Activated naive CD4-positive, alpha-beta T cell treated with anti-CD3 and anti-CD28 coated beads, Interleukin-2, amount 50 U/mL, for 24 hours (primary cell): ENCODE measurements around the gene HACL1.

ENCODE experiments used
- H3K27ac Mint-ChIP-seq: one replicate; pipeline ENCODE4 v1.8.0; 2021; ENCODE audit warnings: mild to moderate bottlenecking, mixed read lengths
- H3K27me3 Mint-ChIP-seq: one replicate; pipeline ENCODE4 v1.8.0; 2021; ENCODE audit warnings: mixed read lengths
- H3K36me3 Mint-ChIP-seq: one replicate; pipeline ENCODE4 v1.8.0; 2021; ENCODE audit warnings: mixed read lengths
- H3K4me1 Mint-ChIP-seq: one replicate; pipeline ENCODE4 v1.8.0; 2021; ENCODE audit warnings: mixed read lengths
- H3K4me3 Mint-ChIP-seq: one replicate; pipeline ENCODE4 v1.8.0; 2021; ENCODE audit warnings: mild to moderate bottlenecking, mixed read lengths
- H3K9me3 Mint-ChIP-seq: one replicate; pipeline ENCODE4 v1.8.0; 2021; ENCODE audit warnings: mixed read lengths

The HACL1 gene

GRCh38 chr3:15601399-15602145 lies at the start of gene HACL1, which contains the start of gene BTD:
TSS of gene HACL1 (minus strand) at chr3:15601569. CDS start at chr3:15601463, 106 bp downstream.
TSS of gene BTD (plus strand) at chr3:15601745. CDS start at chr3:15635440, 33,695 bp downstream.
- H3K9me3 Mint-ChIP-seq = no peaks in the 10 kb centered on the region
- peak within 1 kb of the TSS; percentile 100 for H3K4me3 Mint-ChIP-seq
- H3K4me1 Mint-ChIP-seq = peaks cover 66% of the 10 kb centered on the region
- H3K36me3 Mint-ChIP-seq = peaks cover 22% of the 10 kb centered on the region
- peak within 1 kb of the TSS; percentile 99 for H3K27ac Mint-ChIP-seq
- no peaks in the 10 kb centered on the region for H3K27me3 Mint-ChIP-seq

GRCh38 chr3:15649858-15650257 lies 48.5 kb upstream of the HACL1 start:
- H3K36me3 Mint-ChIP-seq = peaks cover 5% of the 10 kb centered on the region
- H3K27me3 Mint-ChIP-seq = peaks cover 8% of the 10 kb centered on the region
- H3K4me1 Mint-ChIP-seq = peaks cover 58% of the 10 kb centered on the region
- H3K4me3 Mint-ChIP-seq = peak overlapping the region; percentile 20
- H3K9me3 Mint-ChIP-seq = no peaks in the 10 kb centered on the region
- no peak overlapping the region for H3K27ac Mint-ChIP-seq

DNA sequence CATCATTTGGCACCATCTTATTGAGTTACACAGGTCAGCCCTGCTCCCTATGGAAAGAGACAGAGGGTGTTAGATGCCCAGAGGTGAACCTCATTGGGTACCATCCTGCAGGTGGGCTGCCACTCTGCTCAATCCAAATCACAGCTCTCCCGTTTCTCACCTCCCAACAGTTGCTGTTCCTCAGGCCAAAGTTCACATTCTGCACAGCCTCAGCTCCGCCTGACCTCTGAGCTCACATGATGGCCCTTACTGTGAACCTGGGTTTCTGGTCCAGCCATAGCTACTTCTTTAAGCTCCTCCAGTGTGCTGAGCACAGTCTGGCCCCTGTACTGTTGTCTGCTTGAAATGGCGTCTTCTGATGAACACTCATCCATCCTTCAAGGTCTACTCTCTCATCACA lies 48.0 kb upstream of the HACL1 start:
- H3K36me3 Mint-ChIP-seq = peaks cover 4% of the 10 kb centered on the region
- H3K9me3 Mint-ChIP-seq = no peaks in the 10 kb centered on the region
- H3K27me3 Mint-ChIP-seq = peaks cover 8% of the 10 kb centered on the region
- peaks cover 58% of the 10 kb centered on the region for H3K4me1 Mint-ChIP-seq
- H3K4me3 Mint-ChIP-seq = peak overlapping the region; percentile 20
- H3K27ac Mint-ChIP-seq = peak overlapping the region; percentile 53

- Mint-ChIP-seq H3K4me3 (peak overlapping the region; percentile 65), H3K36me3 (peaks cover 5% of the 10 kb centered on the region), H3K4me1 (peaks cover 58% of the 10 kb centered on the region), H3K27ac (peak overlapping the region; percentile 84), H3K9me3 (no peaks in the 10 kb centered on the region), H3K27me3 (peaks cover 8% of the 10 kb centered on the region)
Observed at GRCh38 chr3:15647611-15648167, 46.3 kb upstream of the HACL1 start.

GRCh38 chr3:15646851-15647511 lies 45.6 kb upstream of the HACL1 start:
- H3K9me3 Mint-ChIP-seq = no peaks in the 10 kb centered on the region
- peaks cover 59% of the 10 kb centered on the region for H3K4me1 Mint-ChIP-seq
- peak overlapping the region; percentile 84 for H3K27ac Mint-ChIP-seq
- H3K4me3 Mint-ChIP-seq = peak overlapping the region; percentile 65
- peaks cover 8% of the 10 kb centered on the region for H3K27me3 Mint-ChIP-seq
- peaks cover 8% of the 10 kb centered on the region for H3K36me3 Mint-ChIP-seq

DNA sequence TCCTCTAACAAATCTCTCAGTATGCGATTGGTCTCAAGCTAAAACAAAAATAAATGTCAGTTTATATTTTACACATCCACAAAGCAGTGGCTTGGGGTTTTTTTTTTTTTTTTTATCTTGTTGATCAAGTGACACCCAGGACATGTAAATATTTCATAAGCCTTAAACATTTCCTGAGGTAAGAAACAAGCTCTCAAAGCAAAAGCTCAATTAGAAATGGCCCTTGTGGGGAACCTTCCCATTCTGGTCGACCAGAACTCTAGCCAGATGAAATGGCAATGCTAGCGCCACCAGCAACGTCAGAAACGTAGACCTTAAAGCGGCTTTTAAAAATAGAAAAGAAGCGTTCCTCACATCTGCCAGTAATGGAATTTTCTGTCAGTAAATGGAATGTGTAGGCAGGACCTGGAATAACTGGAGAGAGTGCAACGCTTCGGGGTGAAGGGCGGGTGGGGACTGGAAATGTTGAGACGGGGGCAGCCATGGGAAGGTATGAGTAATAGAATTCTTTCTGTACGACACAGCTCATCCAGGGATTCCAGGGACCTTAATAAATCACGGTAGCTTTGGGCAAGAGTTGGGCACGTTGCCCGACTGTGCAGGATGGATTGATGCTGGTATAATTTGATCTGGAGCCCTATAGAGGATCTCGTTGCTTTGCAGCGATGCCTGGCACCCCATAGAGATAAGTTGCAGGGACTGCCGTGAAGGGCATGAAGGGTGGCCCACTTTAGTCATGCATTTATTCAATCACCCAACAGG lies 44.6 kb upstream of the HACL1 start:
- Mint-ChIP-seq H3K4me1 (peaks cover 59% of the 10 kb centered on the region), H3K27ac (no peak overlapping the region), H3K4me3 (no peak overlapping the region), H3K9me3 (no peaks in the 10 kb centered on the region), H3K27me3 (peaks cover 3% of the 10 kb centered on the region), H3K36me3 (peaks cover 14% of the 10 kb centered on the region)

- Mint-ChIP-seq H3K4me3 (no peak overlapping the region), H3K27me3 (peaks cover under 1% of the 10 kb centered on the region), H3K4me1 (peaks cover 55% of the 10 kb centered on the region), H3K36me3 (peaks cover 14% of the 10 kb centered on the region), H3K27ac (no peak overlapping the region), H3K9me3 (no peaks in the 10 kb centered on the region)
Observed at GRCh38 chr3:15645246-15645645, 43.9 kb upstream of the HACL1 start.

DNA sequence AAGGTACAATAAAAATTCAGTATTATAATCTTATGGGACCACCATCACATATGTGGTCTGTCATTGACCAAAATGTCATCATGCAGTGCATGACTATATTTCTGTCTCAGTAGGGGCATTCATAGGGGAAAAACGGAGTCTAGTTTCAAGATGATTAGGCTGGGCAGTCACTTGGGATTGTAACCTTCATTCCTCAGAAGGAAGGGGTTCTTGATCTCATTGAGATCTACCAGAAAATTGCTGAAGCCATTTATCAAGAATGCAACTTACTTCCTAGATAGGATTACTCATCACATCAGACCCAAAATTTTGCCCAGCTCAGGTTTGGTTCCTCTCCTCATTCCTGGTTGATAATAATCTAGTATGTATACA lies 37.5 kb upstream of the HACL1 start:
- peaks cover 32% of the 10 kb centered on the region for H3K4me1 Mint-ChIP-seq
- no peak overlapping the region for H3K4me3 Mint-ChIP-seq
- H3K27ac Mint-ChIP-seq = no peak overlapping the region
- peaks cover 14% of the 10 kb centered on the region for H3K36me3 Mint-ChIP-seq
- no peaks in the 10 kb centered on the region for H3K27me3 Mint-ChIP-seq
- H3K9me3 Mint-ChIP-seq = no peaks in the 10 kb centered on the region

GRCh38 chr3:15638193-15638890 lies 37.0 kb upstream of the HACL1 start:
- Mint-ChIP-seq H3K4me1 (peaks cover 32% of the 10 kb centered on the region), H3K27me3 (no peaks in the 10 kb centered on the region), H3K9me3 (no peaks in the 10 kb centered on the region), H3K27ac (no peak overlapping the region), H3K36me3 (peaks cover 14% of the 10 kb centered on the region), H3K4me3 (no peak overlapping the region)

- H3K4me3 Mint-ChIP-seq = no peak overlapping the region
- H3K9me3 Mint-ChIP-seq = no peaks in the 10 kb centered on the region
- no peak overlapping the region for H3K27ac Mint-ChIP-seq
- no peaks in the 10 kb centered on the region for H3K27me3 Mint-ChIP-seq
- H3K36me3 Mint-ChIP-seq = peaks cover 10% of the 10 kb centered on the region
- peaks cover 35% of the 10 kb centered on the region for H3K4me1 Mint-ChIP-seq
Observed at GRCh38 chr3:15637131-15637951, 36.0 kb upstream of the HACL1 start.

DNA sequence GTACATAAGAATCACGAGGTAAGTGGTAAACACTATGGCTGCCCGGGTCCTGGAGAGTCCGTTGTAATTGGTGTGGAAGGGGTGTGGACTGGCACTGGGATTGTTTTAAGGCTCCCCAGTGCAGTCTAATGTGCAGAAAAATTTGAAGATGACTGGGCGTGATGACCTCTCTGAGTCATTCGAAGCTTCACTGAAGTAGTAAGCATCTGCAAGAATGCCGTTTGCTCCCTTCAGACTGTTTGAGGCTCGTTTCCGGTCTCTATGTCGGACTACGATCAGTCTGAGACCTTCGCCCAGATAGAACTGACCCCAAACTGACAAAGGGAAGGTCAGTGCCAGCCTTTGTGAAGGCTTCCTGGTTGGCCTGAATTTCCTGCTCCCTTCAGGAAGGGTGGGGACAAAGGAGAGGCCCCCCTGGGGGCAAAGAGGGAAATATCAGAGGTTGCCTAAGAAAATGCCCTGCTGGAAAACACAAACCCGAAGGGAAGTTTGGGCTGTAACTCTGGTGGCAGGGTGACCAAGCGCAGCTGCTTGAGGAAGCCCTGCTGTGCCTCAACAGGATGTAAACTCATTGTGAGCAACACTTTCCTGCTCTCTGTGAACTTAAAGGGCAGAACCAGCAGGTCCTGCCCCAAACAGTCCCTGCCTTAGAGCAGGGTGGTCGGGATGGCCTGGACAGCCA lies 34.8 kb upstream of the HACL1 start:
- H3K9me3 Mint-ChIP-seq = no peaks in the 10 kb centered on the region
- H3K4me1 Mint-ChIP-seq = peaks cover 33% of the 10 kb centered on the region
- H3K4me3 Mint-ChIP-seq = peak overlapping the region; percentile 5
- peaks cover 1% of the 10 kb centered on the region for H3K36me3 Mint-ChIP-seq
- no peaks in the 10 kb centered on the region for H3K27me3 Mint-ChIP-seq
- H3K27ac Mint-ChIP-seq = peak overlapping the region; percentile 6

- Mint-ChIP-seq H3K27me3 (no peaks in the 10 kb centered on the region), H3K27ac (no peak overlapping the region), H3K4me3 (no peak overlapping the region), H3K9me3 (no peaks in the 10 kb centered on the region), H3K4me1 (peaks cover 42% of the 10 kb centered on the region), H3K36me3 (peaks cover 1% of the 10 kb centered on the region)
Observed at GRCh38 chr3:15635121-15635661, 33.8 kb upstream of the HACL1 start.

- peaks cover 1% of the 10 kb centered on the region for H3K36me3 Mint-ChIP-seq
- H3K27me3 Mint-ChIP-seq = no peaks in the 10 kb centered on the region
- peaks cover 47% of the 10 kb centered on the region for H3K4me1 Mint-ChIP-seq
- H3K27ac Mint-ChIP-seq = no peak overlapping the region
- no peak overlapping the region for H3K4me3 Mint-ChIP-seq
- no peaks in the 10 kb centered on the region for H3K9me3 Mint-ChIP-seq
Observed at GRCh38 chr3:15634671-15635070, 33.3 kb upstream of the HACL1 start.
